GM18951 (cell line): ENCODE data around the gene MAGI1.
"Not testable (repeated sequence)": the region's sequence is repeated elsewhere in the genome, so short reads cannot be mapped to it uniquely, and the experiment has no call there.

Experiments used
- POLR2A ChIP-seq: IDR thresholded peaks from 4 replicates; pipeline ENCODE4 v1.6.1; 2011; ENCODE audit warnings: mild to moderate bottlenecking; ENCODE audit not compliant: insufficient read length, insufficient read depth; ENCODE audit errors: extremely low read depth
- in situ Hi-C: fragments of 300-500 bp; cut with MboI; formaldehyde crosslinking; loops from one replicate; pipeline ENCODE4 v1.12.0; 2022; ENCODE audit warnings: low sequenced_read_pairs, mixed read lengths, inconsistent platforms; ENCODE audit not compliant: unreplicated experiment

The MAGI1 gene

GRCh38 chr3:65532749-65533148 is 506.0 kb downstream of the MAGI1 start:
- no peak for TF ChIP-seq POLR2A
- in situ Hi-C loops = no loop called here

- TF ChIP-seq POLR2A = no peak
- in situ Hi-C loops = no loop called here
These were observed 506.5 kb downstream of the MAGI1 start for GRCh38 chr3:65532215-65532614.

- TF ChIP-seq POLR2A = no peak
- in situ Hi-C loops = no loop called here
These were observed 507.2 kb downstream of the MAGI1 start for GRCh38 chr3:65531499-65531898.

- TF ChIP-seq POLR2A = no peak
- in situ Hi-C loops = no loop called here
These were observed 512.1 kb downstream of the MAGI1 start for GRCh38 chr3:65526656-65527055.

- in situ Hi-C loops = no loop called here
These were observed 514.1 kb downstream of the MAGI1 start for GRCh38 chr3:65524584-65524983.

GRCh38 chr3:65523878-65524277 is 514.8 kb downstream of the MAGI1 start:
- TF ChIP-seq POLR2A = no peak
- in situ Hi-C loops = no loop called here

More at GRCh38 chr3:65524584-65524983, 514.1 kb downstream of the MAGI1 start:
- TF ChIP-seq POLR2A = no peak

GRCh38 chr3:65521032-65521431 is 517.7 kb downstream of the MAGI1 start:
- in situ Hi-C loops = no loop called here
- TF ChIP-seq POLR2A = no peak

GRCh38 chr3:65516998-65517397 is 521.7 kb downstream of the MAGI1 start:
- no peak for TF ChIP-seq POLR2A
- in situ Hi-C loops = no loop called here

GRCh38 chr3:65514317-65514716 is 524.4 kb downstream of the MAGI1 start:
- in situ Hi-C loops = not testable (repeated sequence)

GRCh38 chr3:65509423-65509794 is 529.3 kb downstream of the MAGI1 start:
- in situ Hi-C loops = not testable (repeated sequence)

- no peak for TF ChIP-seq POLR2A
- in situ Hi-C loops = no loop called here
These were observed 529.8 kb downstream of the MAGI1 start for GRCh38 chr3:65508750-65509422.

GRCh38 chr3:65507437-65507836 is 531.3 kb downstream of the MAGI1 start:
- TF ChIP-seq POLR2A = no peak
- in situ Hi-C loops = no loop called here

- TF ChIP-seq POLR2A = no peak
- in situ Hi-C loops = no loop called here
These were observed 534.9 kb downstream of the MAGI1 start for GRCh38 chr3:65503776-65504175.

- in situ Hi-C loops = no loop called here
These were observed 536.2 kb downstream of the MAGI1 start for GRCh38 chr3:65502526-65502925.

More at GRCh38 chr3:65502526-65502925, 536.2 kb downstream of the MAGI1 start:
- no peak for TF ChIP-seq POLR2A
